Measurements from ENCODE around the gene C19orf33.

The C19orf33 gene

GRCh38 chr19:38288123-38288855 is 15.8 kb upstream of the C19orf33 start:
- TF ChIP-seq CTCF (IDR thresholded peaks at IDR 0.05; ENCODE audit: low read depth, low read length): no peak
- in situ Hi-C loops (cut with HindIII; ENCODE audit: low sequenced_read_pairs): no loop called here
- no peak for DNase-seq (ENCODE audit: low read depth, low spot score)
- H3K4me3 ChIP-seq (ENCODE audit: low read depth, low read length): no peak overlapping the region

- TF ChIP-seq CTCF (IDR thresholded peaks at IDR 0.05; ENCODE audit: low read depth, low read length): no peak
- in situ Hi-C loops (cut with HindIII; ENCODE audit: low sequenced_read_pairs): no loop called here
- no peak for DNase-seq (ENCODE audit: low read depth, low spot score)
- H3K4me3 ChIP-seq (ENCODE audit: low read depth, low read length): no peak overlapping the region
Observed at GRCh38 chr19:38289955-38290354, 14.1 kb upstream of the C19orf33 start.

- H3K4me3 ChIP-seq (ENCODE audit: low read depth, low read length): no peak overlapping the region
- TF ChIP-seq CTCF (IDR thresholded peaks at IDR 0.05; ENCODE audit: low read depth, low read length): no peak
- in situ Hi-C loops (cut with HindIII; ENCODE audit: low sequenced_read_pairs): no loop called here
- DNase-seq (ENCODE audit: low read depth, low spot score): peak; percentile 85
Observed at GRCh38 chr19:38290631-38291147, 13.4 kb upstream of the C19orf33 start.

- no peak for TF ChIP-seq CTCF (IDR thresholded peaks at IDR 0.05; ENCODE audit: low read depth, low read length)
- no peak overlapping the region for H3K4me3 ChIP-seq (ENCODE audit: low read depth, low read length)
- DNase-seq (ENCODE audit: low read depth, low spot score): no peak
- in situ Hi-C loops (cut with HindIII; ENCODE audit: low sequenced_read_pairs): no loop called here
Observed at GRCh38 chr19:38291855-38292254, 12.2 kb upstream of the C19orf33 start.

GRCh38 chr19:38293281-38293680 is 10.8 kb upstream of the C19orf33 start:
- in situ Hi-C loops (cut with HindIII; ENCODE audit: low sequenced_read_pairs): no loop called here
- no peak for TF ChIP-seq CTCF (IDR thresholded peaks at IDR 0.05; ENCODE audit: low read depth, low read length)
- DNase-seq (ENCODE audit: low read depth, low spot score): no peak
- no peak overlapping the region for H3K4me3 ChIP-seq (ENCODE audit: low read depth, low read length)

GRCh38 chr19:38294090-38294489 is 10.0 kb upstream of the C19orf33 start:
- in situ Hi-C loops (cut with HindIII; ENCODE audit: low sequenced_read_pairs): no loop called here

More at GRCh38 chr19:38294090-38294489, 10.0 kb upstream of the C19orf33 start:
- H3K4me3 ChIP-seq (ENCODE audit: low read depth, low read length): no peak overlapping the region
- no peak for TF ChIP-seq CTCF (IDR thresholded peaks at IDR 0.05; ENCODE audit: low read depth, low read length)
- no peak for DNase-seq (ENCODE audit: low read depth, low spot score)
